GM12878 (cell line): ENCODE data around the gene SRCAP. TPM values are rescaled to one million over a fixed set of nuclear protein-coding genes. Genes with fewer than 3 reads are reported as not detected.

ENCODE experiments used
- BACH1 ChIP-seq: fragments of 450-650 bp; IDR thresholded peaks from 2 replicates; pipeline ENCODE4 v1.6.1; 2017; ENCODE audit warnings: mild to moderate bottlenecking, borderline replicate concordance
- CBX3 ChIP-seq: fragments of 200-600 bp; sonication (generic); IDR thresholded peaks from 2 replicates; pipeline ENCODE4 v1.6.1; 2016; ENCODE audit warnings: low read depth, borderline replicate concordance
- CBX5 ChIP-seq: sonication (generic); IDR thresholded peaks from 2 replicates; pipeline ENCODE4 v1.6.1; 2016; ENCODE audit warnings: low read depth, moderate library complexity, mild to moderate bottlenecking, inconsistent platforms
- CHD4 ChIP-seq: fragments of 200-600 bp; sonication (generic); IDR thresholded peaks from 2 replicates; pipeline ENCODE4 v1.6.1; 2016; ENCODE audit warnings: mild to moderate bottlenecking
- DPF2 ChIP-seq: fragments of 450-650 bp; IDR thresholded peaks from 2 replicates; pipeline ENCODE4 v1.6.1; 2017; ENCODE audit warnings: mild to moderate bottlenecking
- ETV6 ChIP-seq, 2 experiments: fragments of 450-650 bp in 1 of 2; IDR thresholded peaks in 1 of 2; conservative IDR thresholded peaks in 1 of 2; 2 replicates each; pipeline ENCODE4 v1.6.1; 2014; ENCODE audit warnings: antibody characterized with exemption in 1 of 2, borderline replicate concordance in 1 of 2, low read depth in 1 of 2, mild to moderate bottlenecking in 1 of 2, moderate library complexity in 1 of 2
- HCFC1 ChIP-seq: fragments of 150-350 bp; IDR thresholded peaks from 2 replicates; pipeline ENCODE4 v1.6.1; 2014; ENCODE audit warnings: low read length
- HDGF ChIP-seq: fragments of 450-650 bp; IDR thresholded peaks from 2 replicates; pipeline ENCODE4 v1.6.1; 2016; ENCODE audit warnings: antibody characterized with exemption
- HSF1 ChIP-seq: fragments of 150-350 bp; IDR thresholded peaks from 2 replicates; pipeline ENCODE4 v1.6.1; 2014; ENCODE audit warnings: mild to moderate bottlenecking, low read depth, low read length
- IRF5 ChIP-seq: fragments of 450-650 bp; IDR thresholded peaks from 2 replicates; pipeline ENCODE4 v1.6.1; 2017; ENCODE audit warnings: borderline replicate concordance
- KDM1A ChIP-seq: fragments of 200-600 bp; sonication (generic); IDR thresholded peaks from 2 replicates; pipeline ENCODE4 v1.6.1; 2016; ENCODE audit warnings: borderline replicate concordance
- MAX ChIP-seq: IDR thresholded peaks from 2 replicates; pipeline ENCODE4 v1.6.1; 2012; ENCODE audit warnings: low read depth, low read length, improper control_type of control experiment
- MTA2 ChIP-seq: fragments of 450-650 bp; IDR thresholded peaks from 2 replicates; pipeline ENCODE4 v1.6.1; 2016; ENCODE audit warnings: low read depth, mild to moderate bottlenecking, moderate library complexity
- NR2F1 ChIP-seq: fragments of 450-650 bp; conservative IDR thresholded peaks from 2 replicates; pipeline ENCODE4 v1.6.1; 2017; ENCODE audit warnings: mild to moderate bottlenecking
- POU2F2 ChIP-seq: IDR thresholded peaks from 3 replicates; pipeline ENCODE4 v1.6.1; 2011; ENCODE audit warnings: low read depth, mild to moderate bottlenecking, low read length, borderline replicate concordance
- PRDM15 ChIP-seq: fragments of 450-650 bp; formaldehyde crosslinking; IDR thresholded peaks from 2 replicates; pipeline ENCODE4 v1.4.0; 2020; ENCODE audit warnings: mild to moderate bottlenecking, moderate library complexity
- RAD21 ChIP-seq: IDR thresholded peaks from 2 replicates; pipeline ENCODE4 v1.6.1; 2011; ENCODE audit warnings: mild to moderate bottlenecking, low read depth, low read length, moderate library complexity; ENCODE audit not compliant: insufficient read depth
- RFX5 ChIP-seq: IDR thresholded peaks from 2 replicates; pipeline ENCODE4 v1.6.1; 2011; ENCODE audit warnings: low read depth, low read length, improper control_type of control experiment
- SIX5 ChIP-seq: IDR thresholded peaks from 2 replicates; pipeline ENCODE4 v1.6.1; 2011; ENCODE audit warnings: mild to moderate bottlenecking, low read depth, low read length, moderate library complexity; ENCODE audit not compliant: severe bottlenecking
- SPI1 ChIP-seq: IDR thresholded peaks from 2 replicates; pipeline ENCODE4 v1.6.1; 2011; ENCODE audit warnings: low read depth, mild to moderate bottlenecking, low read length, moderate library complexity, borderline replicate concordance; ENCODE audit not compliant: insufficient read depth
- USF2 ChIP-seq: IDR thresholded peaks from 2 replicates; pipeline ENCODE4 v1.6.1; 2011; ENCODE audit warnings: low read depth, low read length, improper control_type of control experiment, borderline replicate concordance
- WRNIP1 ChIP-seq: IDR thresholded peaks from 2 replicates; pipeline ENCODE4 v1.6.1; 2011; ENCODE audit warnings: low read depth, low read length, improper control_type of control experiment, borderline replicate concordance
- ZBED1 ChIP-seq: IDR thresholded peaks from 2 replicates; pipeline ENCODE4 v1.6.1; 2016; ENCODE audit warnings: borderline replicate concordance
- polyA plus RNA-seq, 11 experiments: library from polyadenylated mRNA; depleted of rRNA in 4 of 11; unstranded in 6 of 11; stranded (reverse) in 5 of 11; fragments of >200 nt; fragmentation: Nextera tagmentation in 4 of 11; fragmentation: Illumina TruSeq in 1 of 11; extraction: Ambion mirVana in 4 of 11; extraction: Trizol in 1 of 11; gene quantifications; 1 replicate in 1 of 11; 2 replicates in 10 of 11; pipeline versions ENCODE4 v1.2.1 to v1.2.3, GENCODE V29; 2011 to 2016; ENCODE audit warnings: inconsistent platforms in 2 of 11, missing spikeins in 2 of 11, low read depth in 1 of 11
- total RNA-seq, 4 experiments: library from RNA; depleted of rRNA in 3 of 4; stranded (reverse); fragments of >200 nt in 3 of 4; fragmentation: Illumina TruSeq in 1 of 4; extraction: Trizol in 1 of 4; gene quantifications; 2 replicates each; pipeline versions ENCODE4 v1.2.1 to v1.2.3, GENCODE V29; 2013 to 2021

The SRCAP gene
- total and polyA plus RNA-seq, 10 of the 15 experiments (the other 5 are each of a cell fraction or from before 2014, with no cell fraction given) = 0.24 to 58.4 (median 11.6) TPM

- TF ChIP-seq HSF1 = no peak
- TF ChIP-seq KDM1A = no peak
- TF ChIP-seq NR2F1 = 0 out of 2 replicates have a peak, but pooled peaks have one; percentile 40
- no peak for TF ChIP-seq ETV6 (conservative IDR thresholded peaks at IDR 0.05 in 1 of 2, IDR thresholded peaks at IDR 0.05 in 1 of 2; ENCODE audit: borderline replicate concordance in 1 of 2, low read depth in 1 of 2)
- TF ChIP-seq HDGF = peak; percentile 95
- no peak for TF ChIP-seq SIX5
- TF ChIP-seq MAX = peak; percentile 92
- TF ChIP-seq IRF5 = no peak
- peak; percentile 82 for TF ChIP-seq USF2
- TF ChIP-seq WRNIP1 = 0 out of 2 replicates have a peak, but pooled peaks have one; percentile 33
- peak; percentile 34; the same call in 1 of the 2 replicates for TF ChIP-seq BACH1
- TF ChIP-seq DPF2 = no peak
- TF ChIP-seq MTA2 = no peak
- peak; percentile 77 for TF ChIP-seq RFX5
- no peak for TF ChIP-seq RAD21
- no peak for TF ChIP-seq CHD4
- peak; percentile 43 for TF ChIP-seq HCFC1
- no peak for TF ChIP-seq ZBED1
- TF ChIP-seq PRDM15 (CRISPR knock-in tag) = no peak
- TF ChIP-seq SPI1 = no peak
- no peak for TF ChIP-seq CBX5
- peak; percentile 37; the same call in 1 of the 3 replicates for TF ChIP-seq POU2F2
- TF ChIP-seq CBX3 = no peak
Measured at GRCh38 chr16:30747799-30748633, 49.0 kb downstream of the SRCAP start, which contains the start of gene PHKG2 (continued).
